ENCODE results near the gene AFAP1.

The AFAP1 gene

DNA sequence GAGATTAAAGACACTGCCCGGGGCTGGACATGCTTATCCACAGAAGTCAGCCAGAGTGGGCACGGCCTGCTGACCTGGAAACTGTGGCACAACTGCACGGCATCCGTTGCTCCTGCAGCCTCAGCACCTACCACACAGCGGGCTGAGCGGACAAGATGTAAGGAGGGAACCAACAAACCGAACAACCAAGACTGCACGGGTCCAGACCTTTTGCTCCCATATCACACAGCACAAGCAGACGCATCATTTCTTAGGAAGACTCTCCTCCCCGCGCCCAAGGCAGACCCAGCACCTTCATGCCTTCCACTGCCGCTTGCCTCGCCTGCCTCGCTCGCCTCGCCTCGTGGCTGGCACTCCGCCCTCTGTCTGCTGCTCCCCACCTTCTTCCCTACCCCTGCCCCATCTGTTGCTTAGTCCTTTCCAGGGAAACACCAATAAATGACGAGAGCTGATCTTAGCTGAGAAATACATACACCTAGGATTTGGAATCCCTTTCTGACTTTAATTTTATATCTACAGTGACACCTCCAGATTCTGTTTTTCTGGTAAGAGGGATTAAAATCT, 79.0 kb downstream of the AFAP1 start:
- DNase-seq, result peak; percentile 28

DNA sequence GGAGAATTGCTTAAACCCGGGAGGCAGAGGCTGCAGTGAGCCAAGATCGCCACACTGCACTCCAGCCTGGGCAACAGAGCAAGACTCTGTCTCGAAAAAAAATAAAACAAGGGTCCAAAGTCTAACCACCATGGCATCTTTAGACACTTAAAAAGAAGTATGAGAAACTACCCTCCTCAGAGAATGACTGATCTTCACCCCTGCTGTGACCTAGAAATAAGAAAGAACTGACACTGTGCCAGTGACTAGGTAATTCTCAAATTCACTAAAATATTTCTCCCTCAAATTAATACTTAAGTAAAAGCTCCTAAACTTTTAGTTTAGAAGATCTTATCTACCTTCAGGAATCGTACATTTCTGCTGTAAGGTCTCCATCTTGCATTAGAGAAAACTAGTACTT, 80.3 kb downstream of the AFAP1 start:
- DNase-seq, result no peak

DNA sequence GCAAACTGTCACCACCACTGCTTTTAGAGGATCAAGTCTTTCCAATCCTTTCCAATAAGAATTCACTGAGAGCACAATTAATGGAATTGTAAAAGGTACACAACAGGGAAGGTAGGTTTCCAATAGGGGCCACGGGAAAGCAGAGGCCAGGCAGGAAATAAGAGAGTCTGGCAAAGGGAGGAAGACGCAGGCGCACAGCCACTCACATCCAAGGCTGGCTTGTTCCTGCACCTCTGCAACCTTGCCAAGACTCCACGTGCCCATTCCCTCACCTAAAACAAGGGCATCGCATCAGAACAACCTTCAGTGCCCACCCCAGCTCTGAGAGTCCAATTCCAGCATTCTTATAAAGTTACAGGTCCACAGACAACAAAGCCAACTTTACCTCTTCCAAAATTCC, 81.2 kb downstream of the AFAP1 start:
- no peak for DNase-seq

DNA sequence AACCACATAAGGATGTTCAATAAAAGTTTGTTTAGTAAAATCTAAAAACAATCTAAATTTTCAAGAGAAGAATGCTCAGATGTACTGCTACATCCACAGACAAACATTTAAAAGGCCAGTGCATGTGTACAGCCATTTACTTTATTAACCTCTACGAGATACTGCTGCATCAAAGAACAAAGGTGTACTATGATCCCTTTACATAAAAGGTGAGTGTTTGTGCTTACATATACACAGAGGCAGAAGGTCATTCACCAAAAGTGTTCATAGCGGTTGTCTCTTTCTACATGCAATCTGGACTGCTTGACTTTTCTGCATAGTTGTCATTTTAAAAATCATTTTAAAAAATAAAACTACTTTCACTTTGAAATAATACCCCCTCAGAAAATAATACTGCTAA, 81.7 kb downstream of the AFAP1 start:
- no peak for DNase-seq

DNA sequence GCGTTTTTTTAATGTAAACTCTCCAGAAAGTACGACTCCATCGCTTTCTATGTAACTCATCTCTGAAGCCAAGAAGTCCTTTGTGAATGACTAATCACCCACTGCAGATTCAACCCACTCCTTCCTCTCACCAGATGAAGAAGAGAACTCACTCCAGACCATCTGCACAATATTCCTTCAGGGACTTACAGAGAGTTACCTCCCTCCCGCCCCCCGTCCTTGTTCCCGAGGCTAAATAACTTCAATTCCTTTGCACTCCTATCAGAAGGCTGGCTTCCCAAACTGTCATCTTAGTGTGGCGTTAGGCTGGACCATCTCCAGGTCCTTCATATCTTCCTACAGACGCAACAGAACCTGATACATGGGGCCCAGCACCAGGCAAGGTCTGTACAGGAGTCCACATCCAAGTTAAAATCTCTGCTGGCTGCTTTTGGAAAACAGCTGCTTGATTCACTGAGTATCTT, 82.4 kb downstream of the AFAP1 start:
- DNase-seq, result no peak

DNA sequence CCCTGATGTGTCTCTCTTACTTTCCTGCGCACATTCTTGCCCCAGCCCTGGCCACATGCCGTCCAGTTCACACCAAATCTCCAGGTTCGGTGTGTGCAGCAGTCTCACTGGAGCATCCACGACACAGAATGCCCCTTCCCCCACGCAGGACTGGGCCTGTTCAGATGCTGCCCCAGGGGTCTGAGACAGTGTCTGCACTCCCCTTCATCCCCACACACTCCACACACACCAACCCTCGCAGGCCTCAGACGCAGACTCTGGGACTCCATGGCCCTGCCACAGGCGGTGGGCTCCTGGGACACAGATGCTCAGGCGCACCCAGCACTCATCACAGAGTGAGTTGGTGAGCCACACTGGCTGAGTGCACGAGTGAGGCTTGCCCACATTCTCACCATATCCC, 83.9 kb downstream of the AFAP1 start:
- no peak for DNase-seq

DNA sequence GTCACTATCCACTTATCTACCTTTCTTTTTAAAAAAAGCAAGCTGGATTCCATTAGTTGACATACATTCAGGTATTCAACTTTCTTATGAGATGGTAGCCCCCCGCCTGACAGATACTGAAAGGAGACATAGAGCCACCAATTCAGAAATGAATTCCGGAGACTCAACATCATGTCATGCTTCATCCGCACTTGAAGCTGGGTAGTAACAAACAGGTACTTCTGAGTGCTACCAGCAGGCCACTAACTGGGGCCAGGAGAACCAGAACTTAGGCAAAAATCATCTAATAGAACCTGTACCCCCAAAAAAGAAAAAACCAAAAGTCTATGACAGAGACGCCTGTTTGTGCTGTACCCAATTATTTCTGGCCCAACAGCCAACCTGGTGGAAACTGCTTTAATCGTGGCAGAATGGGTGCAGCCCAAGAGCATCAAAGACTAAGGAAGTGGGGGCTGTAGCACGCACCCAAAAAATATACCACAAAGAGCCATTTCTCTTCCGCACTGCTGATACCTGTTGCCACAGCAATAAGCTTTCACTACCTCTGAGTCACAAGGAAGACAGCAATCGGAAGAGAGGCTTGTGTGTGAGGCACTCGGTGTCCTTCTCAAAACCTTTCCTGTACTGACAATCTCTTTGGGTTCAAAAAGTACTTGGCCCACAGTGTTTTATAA, 84.8 kb downstream of the AFAP1 start:
- DNase-seq, result no peak

DNA sequence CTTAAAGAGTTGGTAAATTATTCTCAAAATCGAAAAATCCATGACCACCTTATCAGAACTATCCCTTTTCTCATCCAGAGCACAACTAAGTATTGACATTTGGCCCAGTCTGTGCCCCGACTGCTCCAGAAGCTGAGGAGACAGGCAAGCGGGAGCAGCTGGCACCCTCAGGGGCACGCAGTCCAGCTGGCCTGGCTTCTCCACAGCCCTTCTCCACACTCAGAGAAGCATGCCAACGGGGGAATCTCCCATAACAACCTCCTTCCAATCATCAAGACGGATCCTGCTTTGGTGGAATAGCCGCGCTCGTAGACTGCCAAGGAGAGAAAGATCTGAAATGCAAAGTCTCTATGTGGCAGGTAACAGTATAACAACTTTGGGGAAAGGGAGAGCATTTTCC, 85.4 kb downstream of the AFAP1 start:
- no peak for DNase-seq

DNA sequence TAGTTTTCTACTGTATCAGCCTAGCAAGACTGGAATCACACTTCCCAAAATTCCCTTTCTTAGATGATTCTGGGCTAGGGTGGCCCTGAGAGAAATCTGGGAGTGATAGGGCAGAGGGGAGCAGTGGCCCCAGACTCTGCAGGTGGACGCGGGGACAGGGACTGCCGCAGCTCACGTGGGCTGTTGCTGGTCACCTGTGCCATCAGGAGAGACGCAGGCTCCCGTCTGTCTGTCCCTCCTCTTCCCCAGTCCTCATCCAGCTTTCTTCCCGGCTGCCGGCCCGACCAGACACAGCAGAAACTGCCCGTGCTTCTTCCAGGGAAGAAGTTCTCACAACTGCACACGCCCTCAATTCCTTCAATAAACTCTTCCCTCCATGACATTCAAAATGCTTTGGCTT, 86.4 kb downstream of the AFAP1 start:
- no peak for DNase-seq

DNA sequence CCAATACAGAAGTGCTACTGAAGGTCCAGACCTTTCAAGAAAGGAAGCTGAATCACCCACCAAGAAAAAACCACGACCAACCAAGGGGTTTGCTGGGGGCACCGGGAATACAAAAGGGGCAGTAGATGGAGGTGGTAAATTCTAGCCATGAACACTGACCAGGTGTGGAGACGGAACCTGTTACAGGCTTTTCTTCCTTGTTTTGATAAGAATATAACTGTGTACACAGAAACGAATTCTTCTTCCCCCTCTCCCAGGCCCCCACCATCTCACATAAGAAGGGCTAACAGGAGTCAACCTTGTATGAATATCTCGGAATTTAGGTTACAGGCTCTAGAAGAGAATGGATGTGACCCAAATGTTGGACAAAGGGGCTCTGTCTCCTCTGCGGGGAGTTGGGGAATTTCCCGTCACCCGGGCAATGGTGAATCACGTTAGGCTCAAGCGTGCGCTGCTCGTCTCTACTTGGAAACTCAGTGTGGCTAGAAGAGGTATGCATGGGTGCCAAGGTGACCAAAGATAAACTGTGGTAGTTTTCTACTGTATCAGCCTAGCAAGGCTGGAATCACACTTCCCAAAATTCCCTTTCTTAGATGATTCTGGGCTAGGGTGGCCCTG, 87.0 kb downstream of the AFAP1 start:
- no peak for DNase-seq

DNA sequence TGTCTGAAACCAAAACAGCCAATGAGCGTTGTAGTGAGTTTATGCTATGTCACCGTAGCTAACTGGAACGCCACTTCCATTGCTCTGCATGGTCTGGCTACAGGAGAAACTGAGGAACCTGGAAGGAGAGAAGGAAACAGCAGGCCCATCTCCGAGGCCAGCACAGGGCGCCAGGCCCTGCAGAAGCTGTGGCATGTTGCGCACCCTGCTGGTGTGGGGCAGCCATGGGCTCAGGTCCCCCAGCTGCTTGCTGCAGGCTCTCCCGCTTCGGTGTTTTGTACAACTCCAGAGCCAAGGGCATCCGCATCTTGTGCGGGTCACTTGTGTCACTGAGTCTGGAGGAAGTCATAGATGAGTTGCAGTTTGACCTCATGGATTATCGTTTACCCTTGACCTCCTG, 89.2 kb downstream of the AFAP1 start:
- DNase-seq, result no peak

DNA sequence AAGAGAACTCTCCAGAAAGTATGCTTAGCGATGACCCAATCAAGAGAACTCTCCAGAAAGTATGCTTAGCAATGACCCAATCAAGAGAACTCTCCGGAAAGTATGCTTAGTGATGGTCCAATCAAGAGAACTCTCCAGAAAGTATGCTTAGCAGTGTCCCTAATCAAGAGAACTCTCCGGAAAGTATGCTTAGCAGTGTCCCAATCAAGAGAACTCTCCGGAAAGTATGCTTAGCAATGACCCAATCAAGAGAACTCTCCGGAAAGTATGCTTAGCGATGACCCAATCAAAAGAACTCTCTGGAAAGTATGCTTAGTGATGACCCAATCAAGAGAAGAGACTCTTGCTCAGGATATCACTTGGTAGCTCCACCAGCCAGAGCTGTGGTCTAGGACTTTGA, 92.5 kb downstream of the AFAP1 start:
- no peak for DNase-seq

DNA sequence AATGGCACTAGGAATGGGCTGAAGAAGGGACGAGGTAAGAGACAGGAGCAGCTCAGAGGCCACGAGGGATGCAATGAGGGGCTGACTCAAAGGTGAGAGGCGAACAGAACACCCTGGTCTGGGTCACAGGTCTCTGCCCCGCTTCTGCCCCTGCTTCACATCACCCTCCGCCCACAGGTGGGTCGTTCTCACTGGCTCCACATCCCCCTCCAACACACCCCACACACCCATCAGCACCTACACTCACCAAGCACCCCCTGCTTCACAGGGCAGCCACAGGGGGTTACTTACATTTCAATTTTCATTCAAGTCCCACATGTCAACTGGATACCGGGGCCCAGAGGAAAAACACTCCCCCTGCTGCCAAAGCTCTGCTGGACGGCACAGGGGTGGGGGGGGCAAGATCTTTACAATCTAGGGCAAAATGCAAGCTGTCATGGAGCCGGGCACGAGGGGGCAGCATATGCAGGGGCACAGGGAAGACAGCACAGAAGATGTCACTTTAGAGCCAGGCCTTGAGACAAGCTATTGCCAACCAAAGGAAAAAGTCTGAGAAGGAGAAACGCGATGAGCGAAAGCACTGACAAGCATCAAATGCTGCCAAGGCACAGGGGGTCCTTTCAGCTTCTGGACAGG, 94.0 kb downstream of the AFAP1 start:
- no peak for DNase-seq

DNA sequence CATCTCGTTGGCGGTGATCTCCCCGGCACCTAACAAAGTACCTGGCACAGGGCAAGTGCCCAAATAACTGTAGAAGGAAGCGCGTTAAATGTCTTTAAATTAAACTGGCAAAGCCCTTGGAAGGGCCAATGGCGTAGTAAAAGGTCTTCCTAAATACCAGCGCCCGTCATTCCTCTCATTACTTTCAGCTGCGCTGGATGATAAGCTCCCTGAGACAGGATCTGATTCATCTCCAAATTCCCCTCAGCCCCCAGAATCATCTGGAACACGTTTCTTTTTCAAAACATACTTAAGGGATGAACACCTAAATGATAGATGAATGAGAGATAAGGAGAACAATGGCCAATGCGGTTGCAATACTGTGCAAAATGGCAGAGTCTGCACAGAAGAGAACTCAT, 95.1 kb downstream of the AFAP1 start:
- DNase-seq, result no peak

DNA sequence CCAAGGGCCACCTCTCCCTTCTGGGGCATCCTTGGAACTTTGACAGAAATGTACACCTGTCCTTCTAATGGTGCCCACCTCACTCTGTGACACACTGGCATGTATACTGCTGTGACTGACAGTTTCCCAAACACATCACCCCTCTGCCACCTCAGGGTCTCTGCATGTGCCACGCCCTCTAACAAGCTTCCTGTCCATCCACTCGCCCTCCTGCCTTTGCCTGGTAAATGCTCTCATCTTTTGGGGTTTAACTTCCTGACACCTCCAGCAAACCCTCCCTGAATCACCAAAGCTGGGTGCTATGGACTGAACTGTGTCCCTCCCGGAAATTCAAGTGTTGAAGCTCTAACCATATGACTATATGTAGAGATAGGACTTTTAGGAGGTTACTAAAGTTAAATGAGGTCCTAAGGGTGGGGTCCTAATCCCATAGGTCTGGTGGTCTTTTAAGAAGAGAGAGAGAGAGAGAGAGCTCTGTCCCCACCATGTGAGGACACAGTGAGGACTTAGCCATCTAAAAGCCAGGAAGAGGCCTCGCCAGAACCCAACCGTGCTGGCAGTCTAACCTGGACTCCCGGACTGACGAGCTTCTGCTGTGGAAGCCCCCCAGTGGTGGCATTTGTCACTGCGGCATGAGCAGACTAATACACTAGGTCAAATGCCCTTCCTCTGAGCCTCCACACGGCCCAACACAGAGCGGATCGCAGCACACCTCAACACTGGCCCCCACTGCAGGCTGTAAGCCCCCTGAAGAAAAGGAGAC, 95.6 kb downstream of the AFAP1 start:
- DNase-seq, result no peak

DNA sequence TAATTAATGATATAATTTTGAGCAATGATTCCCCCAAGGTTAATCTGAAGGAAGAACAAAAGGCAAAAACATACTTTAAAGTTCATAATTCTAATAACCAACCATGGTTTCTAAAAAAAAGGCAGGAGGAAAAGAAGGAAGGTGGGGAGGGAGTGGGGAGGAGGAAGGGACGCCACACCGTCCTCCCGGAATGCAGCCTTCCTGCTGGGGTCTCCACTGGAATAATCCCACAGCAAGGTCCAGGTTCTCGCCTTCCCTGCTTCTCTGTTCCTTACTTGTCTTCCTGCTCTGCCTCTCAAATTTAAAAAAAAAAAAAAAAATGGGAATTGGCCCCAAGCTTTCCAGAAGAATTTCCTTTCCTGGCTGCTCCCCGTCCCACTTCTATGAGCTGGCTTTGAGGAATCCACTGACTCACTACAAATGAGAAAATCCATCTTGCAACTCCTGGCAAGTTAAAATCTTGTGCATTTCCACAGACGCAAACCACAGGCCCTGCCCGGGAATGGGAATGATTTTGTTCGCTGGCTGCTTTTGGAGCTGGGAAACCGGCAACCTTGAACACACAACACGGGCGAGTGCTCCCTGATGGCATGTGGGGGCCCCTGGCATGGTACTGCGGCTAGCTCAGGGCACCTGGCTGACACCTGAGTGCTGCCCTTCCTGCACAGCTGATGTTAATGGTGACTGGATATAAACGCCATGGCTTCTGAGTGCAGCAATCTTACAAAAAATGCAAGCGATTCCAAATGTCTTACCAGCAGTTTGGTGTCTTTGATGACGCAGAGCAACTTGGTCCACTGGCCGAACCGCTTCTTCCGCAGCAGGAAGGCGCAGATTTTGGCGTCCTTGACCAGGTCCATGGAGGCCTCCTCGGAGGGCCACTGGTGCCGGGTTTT, 97.0 kb downstream of the AFAP1 start:
- no peak for DNase-seq

DNA sequence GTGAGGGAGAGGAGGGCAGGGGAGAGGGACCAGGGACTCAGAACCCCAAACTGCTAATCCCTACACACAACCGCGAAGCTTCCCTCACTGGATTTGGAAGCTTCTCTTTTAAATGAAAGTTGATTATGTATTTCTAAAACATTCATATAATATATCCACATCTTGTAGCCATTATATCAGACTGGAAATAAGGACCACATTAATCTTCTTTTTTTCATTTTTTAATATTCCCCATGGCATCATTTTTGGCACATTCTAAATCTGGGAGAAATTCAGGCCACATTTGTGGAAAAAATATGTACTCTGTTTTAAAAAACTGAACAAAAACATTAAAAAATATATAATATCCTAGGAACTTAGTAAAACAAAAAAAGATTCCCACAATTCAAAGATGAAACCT, 97.8 kb downstream of the AFAP1 start:
- no peak for DNase-seq

DNA sequence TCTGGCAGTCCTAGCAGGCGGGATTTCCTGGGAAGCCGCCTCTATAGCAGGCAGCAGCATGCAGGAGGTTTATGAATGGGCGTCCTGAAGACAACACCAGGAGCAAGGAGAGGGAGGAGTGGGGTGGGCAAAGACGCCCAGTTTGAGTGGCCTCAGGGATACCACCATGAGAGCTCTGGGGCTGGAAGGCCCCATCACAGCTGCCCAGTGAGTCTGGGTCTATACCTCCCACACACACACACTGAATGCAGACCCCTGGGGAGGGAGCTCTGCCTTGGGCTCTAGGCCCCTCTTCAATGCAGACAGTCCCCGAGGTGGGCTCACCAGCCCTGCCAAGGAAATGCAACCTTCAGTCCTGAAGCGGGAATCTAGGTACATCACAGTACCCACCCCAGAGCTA, 98.6 kb downstream of the AFAP1 start:
- DNase-seq, result no peak

DNA sequence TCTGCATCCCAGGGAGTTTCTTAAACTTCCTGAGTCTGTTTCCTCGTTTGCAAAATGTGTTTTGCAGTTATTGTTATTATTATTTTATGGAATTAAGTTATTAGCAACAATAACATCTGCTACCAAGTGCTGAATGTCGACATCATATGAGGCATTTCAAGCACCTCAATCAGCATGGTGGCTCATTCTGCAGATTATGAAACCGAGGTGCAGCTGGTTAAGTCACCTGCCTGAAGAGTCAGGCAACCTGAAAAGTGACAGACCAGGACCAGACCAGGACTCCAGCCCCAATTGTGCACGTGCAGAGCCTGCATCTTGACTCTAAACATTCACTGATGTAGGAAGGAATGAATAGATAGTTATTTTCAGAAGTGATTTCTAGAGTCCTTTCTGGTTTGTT, 99.8 kb downstream of the AFAP1 start:
- no peak for DNase-seq

DNA sequence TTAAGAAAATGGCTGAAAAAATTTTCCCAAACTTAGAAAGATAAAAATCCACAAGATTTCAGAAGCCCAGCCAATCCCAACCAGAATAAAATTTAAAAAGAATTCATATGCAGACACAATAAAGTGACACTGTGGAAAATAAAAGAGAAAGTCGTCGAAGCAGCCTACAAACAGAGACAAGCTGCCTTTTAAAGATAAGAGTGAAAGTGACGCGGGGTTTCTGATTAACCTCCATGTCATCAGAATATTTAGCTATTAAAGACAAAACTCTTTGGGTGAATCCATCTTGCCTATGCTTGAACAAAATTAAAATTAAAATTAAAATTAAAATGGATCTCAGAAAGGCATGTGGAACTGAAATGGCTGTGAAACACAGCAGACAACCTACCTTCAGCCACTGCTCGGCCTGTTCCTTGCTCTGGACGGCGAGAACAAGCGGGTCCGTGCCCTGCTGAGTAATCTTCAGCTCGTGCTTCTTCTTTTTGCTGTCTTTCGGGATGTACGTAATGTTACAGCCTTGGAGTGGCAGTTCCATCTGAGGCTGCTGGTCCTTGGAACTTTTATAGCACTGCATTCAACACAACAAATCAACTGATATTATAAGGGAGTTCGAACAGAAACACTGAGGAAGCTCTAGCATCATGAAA, 101.4 kb downstream of the AFAP1 start:
- DNase-seq, result no peak

DNA sequence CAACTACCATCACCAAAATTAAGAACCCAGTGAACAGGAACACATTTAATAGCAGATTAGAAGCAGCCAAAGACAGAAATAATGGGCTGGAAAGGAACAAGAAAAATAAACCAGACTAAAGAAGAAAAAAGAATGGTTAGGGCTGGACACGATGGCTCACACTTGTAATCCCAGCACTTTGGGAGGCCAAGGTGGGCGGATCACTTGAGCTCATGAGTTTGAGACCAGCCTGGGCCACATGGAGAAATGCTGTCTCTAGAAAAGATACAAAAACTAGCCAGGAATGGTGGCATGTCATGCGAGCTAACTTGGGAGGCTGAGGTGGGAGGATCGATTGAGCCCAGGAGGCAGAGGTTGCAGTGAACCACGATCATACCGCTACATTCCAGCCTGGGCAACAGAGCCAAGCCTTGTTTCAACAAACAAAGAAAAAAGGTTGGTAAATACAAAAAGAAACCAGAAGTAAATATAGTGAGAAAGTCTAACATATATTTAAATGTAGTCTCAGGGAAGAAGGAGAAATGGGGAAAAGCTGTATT, 102.0 kb downstream of the AFAP1 start:
- no peak for DNase-seq

Data from NCI-H2171 (cell line).